GM21723 (cell line): ENCODE measurements around the gene DSCAM.
"Not testable (repeated sequence)": the region's sequence is repeated elsewhere in the genome, so short reads cannot be mapped to it uniquely, and the experiment has no call there.

ENCODE experiments used
- ATAC-seq: cut with Tn5 transposase; IDR thresholded peaks from one replicate; pipeline ENCODE4 v1.9.1; 2021; ENCODE audit warnings: mild to moderate bottlenecking, moderate library complexity; ENCODE audit not compliant: unreplicated experiment

The DSCAM gene

GRCh38 chr21:40269239-40269638 is 577.7 kb downstream of the DSCAM start:
- no peak for ATAC-seq

GRCh38 chr21:40258456-40258855 is 588.5 kb downstream of the DSCAM start:
- not testable (repeated sequence) for ATAC-seq

GRCh38 chr21:40257342-40257741 is 589.6 kb downstream of the DSCAM start:
- no peak for ATAC-seq

- ATAC-seq: no peak
These were observed 591.2 kb downstream of the DSCAM start for GRCh38 chr21:40255518-40256444.

GRCh38 chr21:40254540-40255465 is 592.2 kb downstream of the DSCAM start:
- no peak for ATAC-seq

- no peak for ATAC-seq
These were observed 593.8 kb downstream of the DSCAM start for GRCh38 chr21:40253112-40253511.

GRCh38 chr21:40250514-40251294 is 596.3 kb downstream of the DSCAM start:
- ATAC-seq: no peak

GRCh38 chr21:40244981-40245380 is 602.0 kb downstream of the DSCAM start:
- no peak for ATAC-seq

- ATAC-seq: no peak
These were observed 603.3 kb downstream of the DSCAM start for GRCh38 chr21:40243685-40244084.

GRCh38 chr21:40242586-40243265 is 604.2 kb downstream of the DSCAM start:
- no peak for ATAC-seq

- no peak for ATAC-seq
These were observed 611.4 kb downstream of the DSCAM start for GRCh38 chr21:40235528-40235927.

GRCh38 chr21:40231979-40232378 is 615.0 kb downstream of the DSCAM start:
- no peak for ATAC-seq

GRCh38 chr21:40227096-40227495 is 619.9 kb downstream of the DSCAM start:
- no peak for ATAC-seq

- ATAC-seq: no peak
These were observed 631.0 kb downstream of the DSCAM start for GRCh38 chr21:40215941-40216340.

GRCh38 chr21:40210251-40210650 is 636.7 kb downstream of the DSCAM start:
- no peak for ATAC-seq

GRCh38 chr21:40208948-40209345 is 638.0 kb downstream of the DSCAM start:
- ATAC-seq: no peak

- no peak for ATAC-seq
These were observed 638.6 kb downstream of the DSCAM start for GRCh38 chr21:40208206-40208947.

- no peak for ATAC-seq
These were observed 646.0 kb downstream of the DSCAM start for GRCh38 chr21:40200946-40201345.

GRCh38 chr21:40200126-40200525 is 646.8 kb downstream of the DSCAM start:
- no peak for ATAC-seq
